Natural killer cell (primary cell): ENCODE results near the gene STK32C. TPM values are rescaled to one million over a fixed set of nuclear protein-coding genes. Genes with fewer than 3 reads are reported as not detected.

ENCODE experiments used
- ATAC-seq, 3 donors: fragments of 150-1000 bp in 2 of 3; fragments of 200-7000 bp in 1 of 3; cut with Tn5 transposase; 1 replicate in 1 of 3; 2 replicates in 2 of 3; pipeline ENCODE4 v1.10.0; 2021; ENCODE audit warnings: mild to moderate bottlenecking in 2 of 3, moderate library complexity in 2 of 3
- DNase-seq, 2 donors: peaks; one replicate each; pipeline versions ENCODE4 v3.0.0 to v3.0.0-alpha.2; 2013 to 2021; ENCODE audit warnings: mixed read lengths in 1 of 2
- H3K27ac ChIP-seq: one replicate; pipeline ENCODE4 v1.5.1; 2013; ENCODE audit warnings: mild to moderate bottlenecking, low read length
- H3K27me3 ChIP-seq: one replicate; pipeline ENCODE4 v1.6.1; 2013; ENCODE audit warnings: low read length; ENCODE audit not compliant: control insufficient read depth, insufficient read depth
- H3K36me3 ChIP-seq: one replicate; pipeline ENCODE4 v1.6.1; 2013; ENCODE audit warnings: low read length; ENCODE audit not compliant: control insufficient read depth, insufficient read depth
- H3K4me1 ChIP-seq: one replicate; pipeline ENCODE4 v1.6.1; 2013; ENCODE audit warnings: low read length; ENCODE audit not compliant: control insufficient read depth, insufficient read depth
- H3K4me3 ChIP-seq: one replicate; pipeline ENCODE4 v1.5.1; 2013; ENCODE audit warnings: low read length
- H3K9me3 ChIP-seq: one replicate; pipeline ENCODE4 v1.6.1; 2013; ENCODE audit warnings: low read length; ENCODE audit not compliant: control insufficient read depth, insufficient read depth
- H3K27ac Mint-ChIP-seq, 2 donors: one replicate each; pipeline ENCODE4 v1.8.0; 2022; ENCODE audit warnings: mild to moderate bottlenecking in 2 of 2, mixed read lengths in 2 of 2, moderate library complexity in 1 of 2
- H3K27me3 Mint-ChIP-seq, 2 donors: one replicate each; pipeline ENCODE4 v1.8.0; 2022; ENCODE audit warnings: low read depth in 2 of 2, mixed read lengths in 2 of 2
- H3K36me3 Mint-ChIP-seq: one replicate; pipeline ENCODE4 v1.8.0; 2022; ENCODE audit warnings: mixed read lengths
- H3K4me1 Mint-ChIP-seq, 2 donors: one replicate each; pipeline ENCODE4 v1.8.0; 2022; ENCODE audit warnings: mixed read lengths in 2 of 2
- H3K4me3 Mint-ChIP-seq: one replicate; pipeline ENCODE4 v1.8.0; 2022; ENCODE audit warnings: mild to moderate bottlenecking, moderate library complexity, mixed read lengths
- H3K9me3 Mint-ChIP-seq, 2 donors: one replicate each; pipeline ENCODE4 v1.8.0; 2022; ENCODE audit warnings: mixed read lengths in 2 of 2
- WGBS: methylation state at CpG from one replicate; pipeline ENCODE4 v1.1.7; 2013; ENCODE audit warnings: missing lambda C conversion rate; ENCODE audit not compliant: insufficient coverage; 5-methylcytosine and 5-hydroxymethylcytosine counted together
- intact Hi-C: fragments of 100-400 bp; cut with micrococcal nuclease; formaldehyde crosslinking; loops from one replicate; pipeline ENCODE4 v1.14.2; 2022
- total RNA-seq, 4 donors: library from RNA; stranded (reverse); fragments of 120-200 nt in 1 of 4; gene quantifications; one replicate each; pipeline versions ENCODE4 v1.2.3 to v1.2.4, GENCODE V29; 2013 to 2022
- TF ChIP-seq, protein P1 (sequence below): fragments of 200-600 bp; IDR thresholded peaks from one replicate; pipeline ENCODE4 v1.8.0; 2022; ENCODE audit warnings: antibody characterized with exemption

The STK32C gene
- total RNA-seq, 3 donors from 2014 or later (not counting 1 experiment from before 2014, with no cell fraction given) = 12.7 to 22.1 (median 17.9) TPM

DNA sequence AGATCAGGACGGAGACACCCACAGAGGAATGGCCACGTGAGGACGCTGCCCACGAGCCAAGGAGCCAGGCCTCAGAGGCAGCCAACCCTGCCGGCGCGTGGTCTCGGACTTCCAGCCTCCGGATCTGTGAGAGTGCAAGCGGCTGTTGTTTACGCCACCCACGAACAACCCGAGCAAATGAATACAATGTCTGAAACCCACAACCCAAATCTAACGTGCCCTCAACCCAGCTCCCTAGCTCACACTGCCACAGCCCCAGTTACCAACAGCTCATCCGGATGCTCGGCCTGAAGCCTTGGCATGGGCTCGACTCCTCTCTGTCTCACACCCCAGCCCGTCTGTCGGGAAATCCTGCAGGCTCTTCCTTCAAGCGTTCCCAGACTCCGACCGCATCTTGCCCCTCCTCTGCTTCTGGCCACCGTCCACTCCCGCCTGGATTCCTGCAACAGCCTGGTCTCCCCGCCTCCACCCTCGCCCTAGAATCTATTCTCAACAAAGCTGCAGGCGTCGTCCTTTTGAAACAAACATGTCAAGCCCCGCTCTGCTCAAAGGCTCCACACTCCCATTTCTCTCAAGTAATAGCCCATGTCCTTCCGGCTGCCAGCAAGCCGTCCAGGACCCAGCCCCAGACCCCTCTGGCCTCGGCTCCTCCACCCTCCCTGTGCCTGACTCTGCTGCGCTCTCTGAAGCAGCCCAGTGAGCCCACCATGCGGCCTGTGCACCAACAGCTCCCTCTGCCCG is 35.3 kb downstream of the STK32C start:
- TF ChIP-seq, protein P1, sequence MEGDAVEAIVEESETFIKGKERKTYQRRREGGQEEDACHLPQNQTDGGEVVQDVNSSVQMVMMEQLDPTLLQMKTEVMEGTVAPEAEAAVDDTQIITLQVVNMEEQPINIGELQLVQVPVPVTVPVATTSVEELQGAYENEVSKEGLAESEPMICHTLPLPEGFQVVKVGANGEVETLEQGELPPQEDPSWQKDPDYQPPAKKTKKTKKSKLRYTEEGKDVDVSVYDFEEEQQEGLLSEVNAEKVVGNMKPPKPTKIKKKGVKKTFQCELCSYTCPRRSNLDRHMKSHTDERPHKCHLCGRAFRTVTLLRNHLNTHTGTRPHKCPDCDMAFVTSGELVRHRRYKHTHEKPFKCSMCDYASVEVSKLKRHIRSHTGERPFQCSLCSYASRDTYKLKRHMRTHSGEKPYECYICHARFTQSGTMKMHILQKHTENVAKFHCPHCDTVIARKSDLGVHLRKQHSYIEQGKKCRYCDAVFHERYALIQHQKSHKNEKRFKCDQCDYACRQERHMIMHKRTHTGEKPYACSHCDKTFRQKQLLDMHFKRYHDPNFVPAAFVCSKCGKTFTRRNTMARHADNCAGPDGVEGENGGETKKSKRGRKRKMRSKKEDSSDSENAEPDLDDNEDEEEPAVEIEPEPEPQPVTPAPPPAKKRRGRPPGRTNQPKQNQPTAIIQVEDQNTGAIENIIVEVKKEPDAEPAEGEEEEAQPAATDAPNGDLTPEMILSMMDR = no peak
- intact Hi-C loops = no loop called here
- Histone ChIP-seq H3K4me1 (no peaks in the 10 kb centered on the region), H3K4me3 (no peak overlapping the region), H3K36me3 (no peaks in the 10 kb centered on the region), H3K27ac (no peak overlapping the region), H3K9me3 (no peaks in the 10 kb centered on the region), H3K27me3 (no peaks in the 10 kb centered on the region)
- ATAC-seq (no peak), DNase-seq (no peak)
- Mint-ChIP-seq H3K27ac (no peak overlapping the region), H3K9me3 (no peaks in the 10 kb centered on the region), H3K27me3 (no peaks in the 10 kb centered on the region), H3K36me3 (no peaks in the 10 kb centered on the region), H3K4me3 (no peak overlapping the region), H3K4me1 (peaks cover 6 to 10% of the 10 kb centered on the region in 2 donors)
- WGBS = 91% methylated on average over 35 of the region's 35 CpGs

DNA sequence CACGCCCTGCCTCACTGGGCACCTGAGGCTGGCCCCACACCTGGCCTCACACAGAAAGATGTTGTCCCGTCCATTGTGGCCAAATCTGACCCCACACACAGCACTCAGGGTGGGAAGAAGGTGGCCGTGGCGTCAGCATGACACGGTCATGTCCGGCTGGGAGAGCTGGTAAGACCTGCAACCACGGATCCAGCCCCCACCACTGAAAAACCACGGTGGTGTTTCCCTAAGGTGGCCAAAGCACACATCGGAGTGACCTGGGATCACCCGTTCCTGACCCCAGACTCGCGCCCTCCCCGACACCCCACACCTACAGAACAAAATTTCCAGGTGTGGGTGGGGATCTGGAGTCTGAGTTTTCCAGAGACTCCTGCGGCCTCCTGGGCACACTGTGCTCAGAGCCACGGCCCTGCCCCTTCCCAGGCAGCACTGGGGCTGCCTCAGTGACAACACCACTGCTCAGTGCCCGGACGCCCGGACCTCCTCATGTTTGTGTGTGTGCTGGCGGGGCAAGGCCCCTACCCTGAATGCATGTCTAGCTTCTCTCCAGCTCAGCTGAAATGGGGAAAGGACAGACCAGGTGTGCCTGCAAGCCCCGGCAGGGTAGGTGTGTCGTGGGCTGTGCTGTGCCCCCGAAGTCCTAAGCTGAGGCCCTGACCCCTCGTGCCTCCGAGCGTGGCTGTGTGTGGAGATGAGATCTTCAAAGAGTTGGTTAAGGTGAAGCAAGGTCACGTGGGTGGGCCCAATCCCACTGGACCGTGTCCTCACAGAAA is 36.1 kb downstream of the STK32C start:
- Histone ChIP-seq H3K27me3 (no peaks in the 10 kb centered on the region), H3K27ac (no peak overlapping the region), H3K36me3 (no peaks in the 10 kb centered on the region), H3K4me3 (no peak overlapping the region), H3K9me3 (no peaks in the 10 kb centered on the region), H3K4me1 (no peaks in the 10 kb centered on the region)
- H3K27ac Mint-ChIP-seq = no peak overlapping the region
- WGBS = 85% methylated on average over 23 of the region's 27 CpGs
- peaks cover 7 to 12% of the 10 kb centered on the region in 2 donors for H3K4me1 Mint-ChIP-seq
- H3K36me3 Mint-ChIP-seq = no peaks in the 10 kb centered on the region
- no peaks in the 10 kb centered on the region for H3K9me3 Mint-ChIP-seq
- DNase-seq (no peak), ATAC-seq (no peak)
- H3K27me3 Mint-ChIP-seq = no peaks in the 10 kb centered on the region
- H3K4me3 Mint-ChIP-seq = no peak overlapping the region
- intact Hi-C loops = no loop called here
- TF ChIP-seq, protein P1 = no peak

DNA sequence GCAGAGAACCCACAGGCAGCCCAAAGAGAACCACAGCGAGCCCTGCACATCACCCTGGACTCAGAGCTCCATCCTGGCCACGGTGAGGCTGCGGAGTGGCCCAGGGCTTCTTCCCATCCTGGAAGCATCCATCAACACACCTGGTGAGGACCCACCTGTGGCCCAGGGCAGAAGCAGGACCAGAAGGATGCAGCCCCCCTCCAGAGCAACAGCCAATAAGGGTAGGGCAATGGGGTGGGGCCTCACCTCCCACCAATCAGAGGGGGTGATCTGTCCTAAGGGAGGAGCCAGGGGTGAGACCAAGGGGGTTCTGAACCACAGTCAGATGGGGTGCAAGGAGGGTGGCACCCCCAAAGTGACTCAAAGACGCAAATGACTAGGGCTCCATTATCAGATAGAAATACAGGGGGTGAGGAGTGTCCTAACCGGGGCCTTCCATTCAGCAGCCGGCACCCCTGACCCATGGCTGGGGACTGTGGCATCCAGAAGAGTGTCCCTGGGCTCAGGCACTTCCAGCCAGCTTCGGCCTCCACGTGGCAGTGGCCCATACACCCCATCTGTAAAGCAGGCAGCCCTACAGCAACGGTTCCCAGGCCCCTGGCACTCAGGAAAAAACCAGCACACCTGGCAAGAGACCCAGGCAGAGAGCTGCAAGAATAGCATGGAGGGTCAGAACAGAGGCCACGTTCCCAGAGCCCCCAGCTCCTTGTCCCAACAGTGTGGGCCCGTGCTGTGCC is 36.9 kb downstream of the STK32C start:
- H3K27ac Mint-ChIP-seq = no peak overlapping the region
- H3K9me3 Mint-ChIP-seq = no peaks in the 10 kb centered on the region
- Histone ChIP-seq H3K27me3 (no peaks in the 10 kb centered on the region), H3K27ac (no peak overlapping the region), H3K36me3 (no peaks in the 10 kb centered on the region), H3K4me1 (no peaks in the 10 kb centered on the region), H3K4me3 (no peak overlapping the region), H3K9me3 (no peaks in the 10 kb centered on the region)
- H3K4me3 Mint-ChIP-seq = no peak overlapping the region
- no peaks in the 10 kb centered on the region for H3K27me3 Mint-ChIP-seq
- no peaks in the 10 kb centered on the region for H3K36me3 Mint-ChIP-seq
- H3K4me1 Mint-ChIP-seq = peaks cover 12 to 13% of the 10 kb centered on the region in 2 donors
- DNase-seq (no peak), ATAC-seq (no peak)
- TF ChIP-seq, protein P1 = no peak
- intact Hi-C loops = no loop called here
- WGBS = 88% methylated on average over 11 of the region's 11 CpGs
